HEK293T (cell line): ENCODE measurements around the gene KIAA0040.

Experiments
- ARNT ChIP-seq: fragments of 450-650 bp; IDR thresholded peaks from 2 replicates; pipeline ENCODE4 v1.6.1; 2017; ENCODE audit warnings: mild to moderate bottlenecking
- BHLHE40 ChIP-seq: fragments of 450-650 bp; IDR thresholded peaks from 2 replicates; pipeline ENCODE4 v1.6.1; 2016; ENCODE audit warnings: mild to moderate bottlenecking, moderate library complexity, borderline replicate concordance
- ELF4 ChIP-seq: fragments of 450-650 bp; IDR thresholded peaks from 2 replicates; pipeline ENCODE4 v1.6.1; 2017; ENCODE audit warnings: antibody characterized with exemption
- FOXA1 ChIP-seq: fragments of 450-650 bp; IDR thresholded peaks from 2 replicates; pipeline ENCODE4 v1.6.1; 2016; ENCODE audit warnings: mild to moderate bottlenecking
- FOXM1 ChIP-seq: fragments of 450-650 bp; IDR thresholded peaks from 2 replicates; pipeline ENCODE4 v1.6.1; 2017; ENCODE audit warnings: mild to moderate bottlenecking, borderline replicate concordance
- LEF1 ChIP-seq: fragments of 450-650 bp; IDR thresholded peaks from 2 replicates; pipeline ENCODE4 v1.6.1; 2017; ENCODE audit warnings: mild to moderate bottlenecking, borderline replicate concordance
- SP1 ChIP-seq: fragments of 450-650 bp; IDR thresholded peaks from 2 replicates; pipeline ENCODE4 v1.6.1; 2017
- SUZ12 ChIP-seq: fragments of 450-650 bp; IDR thresholded peaks from 2 replicates; pipeline ENCODE4 v1.6.1; 2016; ENCODE audit warnings: mild to moderate bottlenecking
- TARDBP ChIP-seq: fragments of 450-650 bp; IDR thresholded peaks from 2 replicates; pipeline ENCODE4 v1.6.1; 2016

DNA sequence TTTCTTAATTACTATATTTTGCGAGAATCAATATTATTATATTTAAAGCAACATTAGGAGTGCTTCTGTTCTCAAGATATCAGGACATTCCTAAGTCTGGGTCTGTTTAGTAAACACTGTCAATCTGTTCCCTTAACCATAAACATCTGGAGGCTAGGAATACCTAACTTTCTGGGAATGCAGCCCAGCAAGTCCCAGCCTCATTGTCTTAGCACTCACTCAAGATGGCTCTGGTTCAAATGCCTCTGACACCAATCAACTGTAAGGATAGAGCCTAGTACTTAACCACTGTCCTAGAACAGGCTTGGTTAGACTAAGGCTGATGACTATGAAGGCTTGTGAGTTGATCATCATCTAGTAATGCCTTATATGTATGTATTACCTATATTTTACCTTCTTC is 63.4 kb downstream of the KIAA0040 start:
- TF ChIP-seq SUZ12 (no peak), FOXA1 (no peak), SP1 (no peak), BHLHE40 (no peak), FOXM1 (no peak), ELF4 (no peak), TARDBP (no peak), ARNT (no peak), LEF1 (no peak)
